ENCODE results near the gene ITGB3.

The ITGB3 gene

DNA sequence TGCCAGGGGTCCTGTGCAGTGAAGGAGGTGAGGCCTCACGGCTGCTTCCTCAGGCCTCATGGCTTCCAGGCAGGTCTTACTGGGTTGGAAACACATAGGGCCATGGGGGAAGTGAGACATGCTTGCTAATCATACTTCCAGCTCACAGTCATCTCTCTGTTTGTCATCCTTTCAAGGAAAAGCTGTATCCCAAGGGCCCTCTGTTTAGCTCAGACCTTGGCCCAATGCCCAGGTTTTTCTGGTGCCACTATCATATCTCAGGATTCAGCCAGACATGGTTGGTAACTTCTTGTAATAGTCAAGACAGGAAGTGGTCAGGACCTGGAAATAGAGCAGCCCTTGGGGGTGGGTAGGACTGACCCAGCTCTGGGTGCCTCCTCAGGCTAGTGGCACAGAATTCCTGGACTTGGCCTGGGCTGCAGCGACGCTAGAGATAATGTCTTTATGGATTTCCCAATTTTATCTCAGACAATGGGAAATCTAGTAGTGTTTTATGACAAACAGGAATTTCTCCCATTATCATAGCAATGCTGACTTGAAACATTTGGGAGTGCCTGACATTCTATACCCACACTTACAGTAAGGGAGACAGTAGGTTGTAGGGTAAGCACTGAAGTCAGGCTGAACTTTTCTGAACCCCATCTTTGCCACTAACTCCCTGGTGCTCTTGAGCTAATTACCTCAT is 13.5 kb upstream of the ITGB3 start:
- TF ChIP-seq, protein P1, sequence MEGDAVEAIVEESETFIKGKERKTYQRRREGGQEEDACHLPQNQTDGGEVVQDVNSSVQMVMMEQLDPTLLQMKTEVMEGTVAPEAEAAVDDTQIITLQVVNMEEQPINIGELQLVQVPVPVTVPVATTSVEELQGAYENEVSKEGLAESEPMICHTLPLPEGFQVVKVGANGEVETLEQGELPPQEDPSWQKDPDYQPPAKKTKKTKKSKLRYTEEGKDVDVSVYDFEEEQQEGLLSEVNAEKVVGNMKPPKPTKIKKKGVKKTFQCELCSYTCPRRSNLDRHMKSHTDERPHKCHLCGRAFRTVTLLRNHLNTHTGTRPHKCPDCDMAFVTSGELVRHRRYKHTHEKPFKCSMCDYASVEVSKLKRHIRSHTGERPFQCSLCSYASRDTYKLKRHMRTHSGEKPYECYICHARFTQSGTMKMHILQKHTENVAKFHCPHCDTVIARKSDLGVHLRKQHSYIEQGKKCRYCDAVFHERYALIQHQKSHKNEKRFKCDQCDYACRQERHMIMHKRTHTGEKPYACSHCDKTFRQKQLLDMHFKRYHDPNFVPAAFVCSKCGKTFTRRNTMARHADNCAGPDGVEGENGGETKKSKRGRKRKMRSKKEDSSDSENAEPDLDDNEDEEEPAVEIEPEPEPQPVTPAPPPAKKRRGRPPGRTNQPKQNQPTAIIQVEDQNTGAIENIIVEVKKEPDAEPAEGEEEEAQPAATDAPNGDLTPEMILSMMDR (IDR thresholded peaks at IDR 0.05; ENCODE audit: low read depth, low read length), result no peak
- H3K4me3 ChIP-seq (ENCODE audit: low read depth, low read length), result no peak overlapping the region

DNA sequence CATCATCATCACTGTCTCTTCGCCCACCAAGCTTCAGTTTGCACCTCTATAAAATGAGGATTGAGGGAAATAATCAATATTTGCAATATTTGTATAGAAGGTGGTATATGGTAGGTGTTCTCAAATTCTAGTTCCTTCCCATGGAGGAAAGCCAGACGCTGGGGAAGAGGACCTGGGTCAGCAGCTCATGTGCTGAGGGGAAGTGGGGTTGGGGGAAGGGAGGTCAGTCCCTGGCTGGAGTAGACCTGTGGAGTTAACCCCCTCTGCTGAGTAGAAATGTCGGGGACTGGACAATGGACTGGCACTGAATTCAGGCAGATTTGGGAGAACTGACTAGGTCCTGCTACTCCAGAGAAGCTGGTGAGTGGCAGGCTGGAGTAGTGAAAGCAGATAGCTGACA is 12.8 kb upstream of the ITGB3 start:
- no peak overlapping the region for H3K4me3 ChIP-seq (ENCODE audit: low read depth, low read length)
- TF ChIP-seq, protein P1 (IDR thresholded peaks at IDR 0.05; ENCODE audit: low read depth, low read length), result no peak

DNA sequence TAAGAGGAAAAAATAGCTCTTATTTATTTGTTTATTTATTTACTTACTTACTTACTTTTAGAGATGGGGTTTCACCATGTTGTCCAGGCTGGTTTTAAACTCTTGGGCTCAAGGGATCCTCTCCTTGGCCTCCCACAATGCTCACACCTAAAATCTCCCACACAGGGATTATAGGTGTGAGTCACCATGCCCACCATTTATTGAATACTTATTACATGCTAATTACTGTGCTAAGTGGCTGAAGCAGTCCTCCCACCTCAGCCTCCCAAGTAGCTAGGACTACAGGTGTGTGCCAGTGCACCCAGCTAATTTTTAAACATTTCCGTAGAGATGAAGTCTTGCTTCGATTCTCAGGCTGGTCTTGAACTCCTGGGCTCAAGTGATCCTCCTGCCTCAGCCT is 11.0 kb upstream of the ITGB3 start:
- TF ChIP-seq, protein P1 (IDR thresholded peaks at IDR 0.05; ENCODE audit: low read depth, low read length), result no peak

DNA sequence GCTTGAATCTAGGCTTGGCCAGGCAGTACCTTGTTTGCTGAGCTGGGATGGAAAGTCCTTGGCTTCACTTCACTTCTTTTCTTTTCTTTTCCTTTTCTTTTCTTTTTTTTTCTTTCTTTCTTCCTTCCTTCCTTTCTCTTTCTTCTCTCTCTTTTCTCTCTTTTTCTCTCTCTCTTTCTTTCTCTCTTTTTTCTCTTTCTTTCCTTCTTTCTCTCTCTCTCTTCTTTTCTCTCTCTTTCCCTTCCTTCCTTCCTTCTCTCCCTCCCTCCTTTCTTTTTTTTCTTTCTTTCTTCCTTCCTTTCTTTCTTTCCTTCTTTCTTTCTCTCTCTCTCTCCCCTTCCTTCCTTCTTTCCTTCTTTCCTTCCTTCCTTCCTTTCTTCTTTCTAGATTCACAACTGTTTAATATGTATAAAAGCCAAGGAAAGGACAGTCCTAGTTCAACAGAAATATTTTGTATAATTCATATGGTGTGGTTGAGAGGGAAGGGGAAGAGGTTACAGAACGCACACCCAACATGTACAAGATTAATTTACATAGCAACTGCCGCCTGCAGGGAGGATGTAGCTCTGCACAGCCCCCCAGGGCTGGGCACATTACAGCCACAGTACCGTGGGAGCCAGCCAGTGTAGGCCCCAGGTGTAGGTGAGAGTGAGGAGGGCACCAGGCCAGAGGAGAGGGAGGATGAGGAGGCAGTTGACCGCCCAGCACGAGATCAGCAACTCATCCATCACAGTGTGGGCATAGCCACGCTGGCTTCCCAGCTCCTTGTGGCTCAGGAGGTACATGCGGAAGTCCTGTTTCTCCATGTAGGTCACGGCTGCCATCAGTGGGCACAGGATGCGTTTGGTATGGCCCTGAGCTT is 9.7 kb upstream of the ITGB3 start:
- TF ChIP-seq, protein P1 (IDR thresholded peaks at IDR 0.05; ENCODE audit: low read depth, low read length), result no peak
- H3K4me3 ChIP-seq (ENCODE audit: low read depth, low read length), result no peak overlapping the region

More for the DNA sequence above, 11.0 kb upstream of the ITGB3 start:
- no peak overlapping the region for H3K4me3 ChIP-seq (ENCODE audit: low read depth, low read length)

DNA sequence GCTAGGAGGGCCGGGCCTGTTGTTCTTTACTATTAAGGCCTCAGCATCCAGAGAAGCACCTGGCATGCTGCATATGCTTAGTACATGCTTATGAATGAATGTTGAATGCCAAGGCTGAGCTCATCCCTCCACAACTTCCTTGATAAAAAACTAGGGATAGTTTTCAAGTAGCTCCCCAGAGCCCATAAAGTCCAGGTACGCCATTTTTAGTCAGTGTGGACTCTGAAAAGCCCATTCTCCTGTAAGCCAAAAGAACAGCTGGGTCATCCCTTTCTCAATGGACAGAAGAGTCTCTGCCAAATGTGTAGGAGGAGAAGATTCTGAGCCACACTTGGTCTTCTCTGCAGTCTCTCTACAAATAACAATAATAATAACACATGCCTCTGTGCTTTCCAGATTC is 8.9 kb upstream of the ITGB3 start:
- no peak overlapping the region for H3K4me3 ChIP-seq (ENCODE audit: low read depth, low read length)
- TF ChIP-seq, protein P1 (IDR thresholded peaks at IDR 0.05; ENCODE audit: low read depth, low read length), result no peak

DNA sequence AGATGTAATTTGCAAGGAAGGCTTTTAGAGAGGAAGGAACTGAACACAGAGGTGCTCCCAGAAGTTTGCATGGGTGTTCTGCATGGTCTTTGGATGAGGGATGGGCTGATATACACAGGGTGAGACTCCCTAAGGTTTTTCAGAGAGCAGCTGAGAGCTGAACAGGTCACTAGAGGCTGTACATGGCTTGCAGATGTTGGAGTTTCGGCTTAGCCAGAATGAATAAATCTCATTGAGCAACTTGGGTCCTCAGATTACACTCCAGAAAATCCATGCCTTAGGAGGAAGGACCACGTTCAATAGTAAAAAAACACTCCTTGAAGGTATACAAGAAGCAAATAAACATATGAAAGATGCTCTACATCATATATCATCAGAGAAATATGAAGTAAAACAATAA is 7.5 kb upstream of the ITGB3 start:
- no peak overlapping the region for H3K4me3 ChIP-seq (ENCODE audit: low read depth, low read length)
- TF ChIP-seq, protein P1 (IDR thresholded peaks at IDR 0.05; ENCODE audit: low read depth, low read length), result no peak

DNA sequence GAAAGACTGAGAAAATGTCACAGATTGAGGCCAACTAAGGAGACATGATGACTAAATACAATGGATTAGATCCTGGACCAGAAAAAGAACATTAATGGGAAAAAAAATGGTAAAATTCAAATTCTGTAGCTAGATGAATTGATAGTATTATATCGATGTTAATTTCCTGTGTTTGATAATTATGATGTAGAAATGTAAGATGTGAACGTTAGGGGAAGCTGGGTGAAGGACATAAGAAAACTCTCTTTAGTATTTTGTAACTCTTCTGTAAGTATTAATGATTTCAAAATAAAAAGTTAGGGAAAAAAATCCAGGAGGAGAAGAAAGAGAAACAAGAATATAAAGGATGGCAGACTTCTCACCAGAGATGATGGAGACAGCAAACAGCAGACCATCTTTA is 2.8 kb upstream of the ITGB3 start:
- TF ChIP-seq, protein P1 (IDR thresholded peaks at IDR 0.05; ENCODE audit: low read depth, low read length), result no peak
- H3K4me3 ChIP-seq (ENCODE audit: low read depth, low read length), result no peak overlapping the region

Data from WI38 (cell line).